HG03469 (cell line): ENCODE results near the gene NHS.

Source experiments
- ATAC-seq: cut with Tn5 transposase; IDR thresholded peaks from one replicate; pipeline ENCODE4 v1.9.1; 2021; ENCODE audit warnings: mild to moderate bottlenecking, moderate library complexity, moderate number of reproducible peaks; ENCODE audit not compliant: unreplicated experiment

Gene NHS

GRCh38 chrX:17403972-17404371 lies 29.0 kb downstream of the NHS start:
- ATAC-seq: no peak

DNA sequence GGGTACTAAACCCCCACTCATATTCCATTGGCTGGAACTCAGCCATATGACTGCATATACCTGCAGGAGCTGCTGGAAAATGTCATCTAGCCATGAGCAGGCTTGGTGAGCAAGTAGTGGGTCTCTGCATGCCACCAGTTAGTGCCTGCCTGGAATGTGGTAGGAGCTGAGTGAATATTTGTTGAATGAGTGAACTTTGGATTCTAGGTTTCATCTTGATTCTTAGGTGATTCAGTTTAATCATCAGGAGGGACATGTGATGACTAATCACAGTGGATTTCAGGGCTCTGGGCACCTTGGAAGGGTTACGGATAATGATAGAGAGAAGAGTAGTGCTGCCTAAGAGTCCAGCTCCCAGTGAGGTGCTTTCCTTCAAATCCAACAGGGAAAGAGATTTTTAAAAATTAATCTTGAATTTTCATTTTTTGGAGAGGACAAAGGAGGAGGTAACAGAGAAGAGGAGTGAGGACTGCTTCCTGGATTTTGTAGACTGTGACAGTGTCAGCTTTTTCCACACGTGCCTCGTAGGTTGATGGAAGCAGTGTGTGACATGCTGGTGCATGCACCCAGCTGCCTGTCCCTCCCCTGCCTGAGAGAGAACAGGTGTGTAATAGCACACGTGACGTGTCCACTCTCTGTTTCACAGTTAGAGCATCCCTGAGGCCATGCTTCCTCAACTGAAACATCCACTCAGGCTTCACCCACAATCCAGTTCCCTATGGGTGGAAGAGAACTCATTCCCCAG lies 30.4 kb downstream of the NHS start:
- no peak for ATAC-seq

DNA sequence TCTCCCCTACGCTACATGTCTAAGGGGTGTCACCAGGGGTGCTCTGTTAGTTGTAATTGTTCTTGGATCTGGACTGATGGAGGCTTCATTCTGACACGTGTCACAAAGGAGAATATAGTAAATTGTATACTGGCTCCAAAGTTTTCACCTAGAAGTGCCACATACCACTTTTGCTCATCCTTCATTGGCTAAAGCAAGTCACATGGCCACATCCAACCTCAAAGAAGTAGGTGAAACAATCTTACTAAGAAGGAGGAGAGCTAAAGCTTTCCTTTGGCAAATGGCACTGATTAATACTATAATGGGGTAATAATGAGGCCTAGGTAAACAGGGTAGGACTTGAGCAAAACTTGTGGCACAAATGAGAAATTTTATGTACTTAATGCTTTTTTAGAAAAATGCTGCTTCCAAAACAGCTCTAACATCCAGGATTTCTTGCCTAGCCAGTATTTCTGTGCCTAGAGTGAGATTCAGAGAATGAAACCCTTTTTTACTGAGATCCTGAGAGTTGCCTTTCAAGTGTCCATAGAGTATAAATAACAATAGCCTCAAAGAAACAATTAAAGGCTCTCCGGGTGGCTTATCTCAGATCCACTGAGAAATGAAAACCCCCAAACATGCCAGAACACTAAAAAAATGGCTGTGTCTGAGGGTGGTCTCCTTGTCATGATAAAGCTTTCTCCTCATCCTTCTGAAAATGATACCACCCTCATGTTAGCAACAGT lies 34.7 kb downstream of the NHS start:
- no peak for ATAC-seq

GRCh38 chrX:17410651-17411050 lies 35.7 kb downstream of the NHS start:
- no peak for ATAC-seq

DNA sequence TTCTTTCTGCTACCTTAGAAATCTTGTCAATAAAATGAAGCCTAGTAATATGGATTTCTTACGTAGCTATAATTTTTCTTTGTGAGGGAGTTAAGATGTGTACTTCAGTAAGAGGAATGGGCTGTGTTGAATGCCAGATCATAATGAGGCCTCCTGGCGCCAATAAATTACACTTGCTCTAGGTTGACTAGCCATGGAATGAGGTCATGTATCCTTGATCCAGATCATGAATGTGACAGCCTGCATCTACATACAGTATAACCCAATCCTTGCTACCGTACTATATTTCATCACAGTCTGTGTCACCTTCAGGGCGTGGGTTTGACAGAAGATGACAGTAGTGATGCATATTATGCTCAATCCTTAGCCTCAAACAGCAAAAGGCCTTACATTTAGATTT lies 36.2 kb downstream of the NHS start:
- no peak for ATAC-seq

DNA sequence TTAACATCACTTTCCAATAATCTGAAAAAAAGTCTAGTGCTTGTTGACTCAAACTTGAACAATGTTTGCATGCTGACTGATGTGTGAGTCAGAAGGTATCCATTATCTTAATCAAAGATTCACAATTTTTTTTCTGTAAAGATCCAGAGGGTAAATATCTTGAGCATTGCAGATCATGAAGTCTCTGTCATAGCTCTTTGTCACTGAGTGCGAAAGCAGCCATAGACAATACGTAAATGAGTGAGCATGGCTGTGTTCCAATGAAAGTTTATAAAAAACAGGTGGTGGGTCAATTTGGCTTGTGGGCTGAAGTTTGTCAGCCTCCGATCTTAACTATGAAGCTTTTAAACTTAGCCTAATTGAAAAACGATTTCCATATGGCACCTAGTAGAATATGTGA lies 37.7 kb downstream of the NHS start:
- ATAC-seq: no peak

GRCh38 chrX:17413228-17413627 lies 38.2 kb downstream of the NHS start:
- ATAC-seq: no peak

DNA sequence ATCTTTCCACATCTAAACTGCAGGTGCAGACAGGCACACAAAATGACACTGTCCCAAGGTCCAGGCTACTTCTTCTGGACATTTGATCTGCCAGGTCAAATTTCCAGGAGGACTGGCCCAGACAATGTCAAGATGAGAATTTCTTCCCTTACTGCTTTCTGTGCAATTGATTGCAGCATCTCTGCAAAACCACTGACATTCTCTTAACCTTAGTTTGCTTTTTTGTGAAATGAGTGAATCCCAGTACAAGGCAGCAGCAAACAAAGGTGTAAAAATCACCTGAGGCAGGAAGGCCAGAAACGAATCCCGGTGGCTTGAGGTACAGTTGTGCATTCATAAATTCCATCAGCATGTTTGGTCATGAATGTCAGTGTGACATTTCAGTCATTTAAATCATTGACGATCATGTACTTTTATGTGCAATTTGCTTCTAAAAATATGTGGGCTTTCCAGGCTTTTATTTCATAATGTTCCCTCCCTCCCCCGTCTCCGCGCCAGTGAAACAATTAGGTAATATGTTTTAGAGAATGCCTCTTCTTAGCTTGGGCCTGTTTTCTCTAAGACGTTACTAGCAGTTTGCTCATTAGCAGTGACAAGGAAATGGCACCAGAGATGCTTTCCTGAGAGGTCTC lies 39.1 kb downstream of the NHS start:
- ATAC-seq: no peak

DNA sequence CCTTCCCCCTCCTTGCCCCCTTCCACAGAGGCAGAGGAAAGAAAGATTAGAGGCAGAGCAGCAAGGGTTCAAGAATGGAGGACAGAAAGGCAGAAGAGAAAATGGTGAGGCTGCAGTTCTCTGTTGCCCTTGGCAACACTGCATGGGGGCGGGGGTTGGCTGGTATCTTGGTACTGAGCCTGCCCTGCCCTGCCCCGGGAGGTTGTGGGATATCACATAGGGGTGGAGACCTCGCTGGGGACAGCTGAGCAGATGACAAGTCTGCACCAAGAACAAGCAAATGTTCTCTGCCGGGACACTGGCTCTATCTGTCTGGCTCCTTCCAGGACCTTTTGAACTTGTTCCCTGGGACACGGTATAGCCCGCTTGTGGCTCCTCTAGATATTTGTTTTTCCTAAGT lies 39.8 kb downstream of the NHS start:
- no peak for ATAC-seq

DNA sequence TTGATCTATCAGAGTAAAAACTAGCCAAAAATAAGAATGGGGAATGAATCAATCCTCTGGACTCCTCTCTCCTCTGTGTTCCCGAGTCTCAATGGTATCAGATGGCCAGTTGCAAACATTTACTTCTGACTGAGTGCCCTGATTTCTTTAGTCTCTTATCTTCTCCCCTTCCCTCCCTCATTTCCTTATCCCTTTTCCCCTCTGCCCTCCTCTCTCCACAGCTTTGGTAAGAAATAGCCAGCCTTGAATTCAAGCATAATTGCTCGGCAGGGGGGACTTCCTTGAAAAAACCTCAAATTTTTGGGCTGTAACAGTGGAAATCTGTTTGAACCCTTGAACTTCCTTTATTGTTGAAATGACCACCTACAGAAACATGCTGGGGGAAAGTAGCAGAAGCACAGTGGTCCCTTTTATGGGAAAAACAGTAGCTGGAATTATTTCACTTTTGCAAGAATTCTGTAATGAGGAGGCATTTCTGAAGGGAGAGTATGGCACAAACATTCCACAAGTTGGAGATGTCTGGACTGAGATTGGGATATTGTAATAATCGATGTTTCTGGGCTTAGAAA lies 40.3 kb downstream of the NHS start:
- ATAC-seq: no peak

DNA sequence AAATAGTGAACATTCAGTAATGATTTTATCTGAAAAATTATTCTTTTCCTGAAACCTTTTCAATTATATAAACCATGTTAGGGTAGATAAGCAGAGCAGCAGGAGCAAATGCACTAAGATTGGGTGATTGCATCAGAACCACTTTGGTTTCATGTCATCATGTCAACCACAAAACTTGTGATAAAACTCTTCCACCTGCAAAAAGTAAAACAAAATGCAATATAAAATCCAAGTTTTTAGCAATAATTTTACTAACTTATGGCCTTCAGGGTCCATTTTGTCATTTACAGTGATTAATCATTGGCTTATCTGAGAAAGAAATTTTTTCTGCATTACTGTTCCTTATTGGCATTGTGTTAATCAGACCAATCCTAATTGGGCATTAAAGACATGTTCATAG lies 42.4 kb downstream of the NHS start:
- ATAC-seq: no peak

DNA sequence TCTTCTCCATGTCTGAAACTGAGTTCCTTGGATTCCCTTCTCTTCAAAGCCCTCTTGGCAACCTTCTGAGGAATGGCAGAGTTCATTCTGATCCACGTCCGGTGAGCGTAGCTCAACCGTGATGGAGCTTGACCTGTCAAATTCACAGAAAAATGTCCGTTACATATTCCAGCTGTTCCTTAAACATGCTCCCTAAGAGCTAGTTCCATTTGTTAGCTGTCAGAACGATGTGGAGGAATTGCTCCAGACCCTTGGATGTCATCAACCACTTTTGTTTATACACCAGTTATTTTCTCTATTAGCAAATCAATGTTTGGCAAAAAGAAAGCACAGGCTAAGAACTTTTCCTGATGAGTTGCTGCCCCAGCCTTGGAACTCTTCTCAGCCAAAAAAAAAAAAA lies 50.1 kb downstream of the NHS start:
- ATAC-seq: no peak

DNA sequence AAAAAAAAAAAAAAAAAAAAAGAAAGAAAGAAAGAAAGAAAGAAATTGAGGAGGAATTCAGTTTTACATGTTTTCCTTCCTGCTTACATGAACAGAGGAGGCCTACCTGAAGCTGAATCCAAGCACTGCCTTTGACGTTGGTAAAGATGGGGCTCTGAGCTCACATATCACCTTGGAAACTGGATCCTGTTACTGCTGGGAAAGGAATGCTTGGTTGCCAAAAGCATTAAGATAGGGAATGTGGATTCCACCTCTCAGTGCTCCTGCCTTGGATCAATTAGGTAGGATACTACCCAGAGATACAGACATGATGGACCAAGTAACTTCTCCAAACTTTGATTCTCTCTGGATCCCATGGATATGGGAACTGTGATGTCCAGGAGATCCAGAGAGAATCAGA lies 50.6 kb downstream of the NHS start:
- ATAC-seq: no peak

GRCh38 chrX:17431171-17431570 lies 56.2 kb downstream of the NHS start:
- ATAC-seq: no peak

DNA sequence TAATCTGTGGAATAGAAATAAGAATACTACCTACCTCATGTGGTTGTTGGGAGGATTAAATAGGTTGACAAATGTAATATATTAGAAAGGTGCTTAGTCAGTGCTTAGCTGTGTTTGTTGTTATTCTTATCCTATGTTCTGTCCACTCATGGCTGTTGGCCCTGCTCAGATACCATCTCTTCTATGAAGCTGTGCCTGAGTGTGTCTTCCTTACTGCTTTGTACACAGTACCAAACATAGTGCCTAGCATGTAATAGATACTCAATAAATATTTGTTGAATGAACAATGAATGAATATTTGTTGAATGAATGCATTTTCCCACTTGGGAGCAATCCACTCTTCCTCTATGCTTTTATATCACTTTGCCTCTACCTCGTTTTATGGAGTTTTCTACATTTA lies 57.2 kb downstream of the NHS start:
- ATAC-seq: no peak

- ATAC-seq: no peak
Measured at GRCh38 chrX:17433965-17434364, 59.0 kb downstream of the NHS start.

DNA sequence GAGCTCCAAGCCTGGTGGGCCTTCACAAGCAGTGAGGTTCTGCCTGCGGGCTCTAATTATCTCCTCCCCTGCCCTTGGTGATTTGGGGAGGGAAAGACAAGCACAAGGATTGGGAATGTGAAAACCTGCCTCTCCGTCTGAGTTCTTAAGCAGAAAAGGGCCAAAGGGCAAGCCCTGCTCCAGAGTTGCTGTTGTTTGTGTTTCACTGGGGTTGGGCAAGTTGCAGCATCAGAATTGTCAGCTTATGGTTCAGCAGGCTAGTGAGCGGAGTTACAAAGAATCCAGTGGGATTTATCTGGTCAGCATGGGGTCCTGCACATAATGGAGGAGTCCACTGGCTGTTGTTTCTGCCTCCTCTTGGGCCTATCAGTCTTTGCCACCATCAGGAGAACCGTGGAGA lies 60.5 kb downstream of the NHS start:
- ATAC-seq: no peak

GRCh38 chrX:17438221-17438620 lies 63.2 kb downstream of the NHS start:
- ATAC-seq: no peak

DNA sequence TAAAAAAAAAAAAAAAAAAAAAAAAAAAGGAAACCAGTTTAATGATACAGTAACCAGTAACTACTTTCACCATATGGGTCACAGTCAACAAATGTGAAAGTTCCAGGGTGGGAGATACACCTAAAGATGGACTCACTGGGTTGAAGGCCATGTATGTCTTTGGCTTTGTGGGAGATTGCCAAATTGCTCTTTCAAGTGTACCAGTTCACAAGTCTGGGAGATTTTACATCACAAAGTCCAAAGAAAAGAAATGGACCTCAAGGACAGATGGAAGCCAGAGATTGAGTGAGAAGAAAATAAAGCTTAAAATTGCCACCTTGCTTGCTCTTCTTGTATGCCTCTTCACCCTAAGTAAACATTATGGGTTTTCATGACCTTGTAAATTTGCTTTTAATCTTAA lies 65.3 kb downstream of the NHS start:
- no peak for ATAC-seq

DNA sequence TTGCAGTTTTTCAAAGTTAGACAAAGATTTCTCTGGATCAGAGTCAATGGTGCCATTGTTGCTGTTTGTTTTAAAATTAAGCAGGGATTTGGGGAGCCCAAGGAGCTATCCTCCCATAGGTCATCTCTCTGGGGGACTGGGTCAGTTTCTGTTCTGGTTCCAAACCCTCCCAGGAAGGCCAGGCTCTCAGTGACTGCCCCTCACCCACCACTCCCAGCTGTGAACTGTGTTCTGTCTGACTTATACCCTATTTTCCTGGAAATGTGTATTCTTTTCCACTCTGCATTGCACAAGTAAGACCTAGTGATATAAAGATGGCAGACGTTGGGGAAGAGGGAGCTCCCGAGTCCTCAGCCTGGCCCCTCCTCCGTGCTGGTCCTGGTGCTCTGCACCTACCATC lies 65.8 kb downstream of the NHS start:
- no peak for ATAC-seq

GRCh38 chrX:17441965-17442364 lies 67.0 kb downstream of the NHS start:
- no peak for ATAC-seq

DNA sequence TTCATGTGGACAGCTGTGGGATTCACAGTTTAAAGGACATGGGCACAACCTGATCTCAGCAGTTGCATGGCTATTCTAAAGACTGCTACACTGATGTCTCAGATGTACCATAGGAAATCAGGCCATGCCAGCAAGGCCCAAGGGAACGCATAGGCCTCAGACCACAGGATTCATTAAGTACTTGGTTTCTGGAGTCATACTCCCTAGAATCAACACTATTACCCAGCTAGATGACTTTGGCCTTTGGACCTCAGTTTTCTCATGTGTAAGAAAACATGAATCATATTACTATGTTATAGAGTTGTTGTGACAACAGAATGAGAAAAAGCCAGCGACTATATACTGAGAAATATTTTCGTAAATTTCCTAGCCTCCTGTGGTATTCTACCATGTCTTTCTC lies 67.9 kb downstream of the NHS start:
- ATAC-seq: no peak
